ENCODE data around the gene NF2. TPM values are rescaled to one million over a fixed set of nuclear protein-coding genes. Genes with fewer than 3 reads are reported as not detected.

The NF2 gene
- total RNA-seq, 3 donors from 2014 or later: 21.1 to 36.1 (median 31.8) TPM

DNA sequence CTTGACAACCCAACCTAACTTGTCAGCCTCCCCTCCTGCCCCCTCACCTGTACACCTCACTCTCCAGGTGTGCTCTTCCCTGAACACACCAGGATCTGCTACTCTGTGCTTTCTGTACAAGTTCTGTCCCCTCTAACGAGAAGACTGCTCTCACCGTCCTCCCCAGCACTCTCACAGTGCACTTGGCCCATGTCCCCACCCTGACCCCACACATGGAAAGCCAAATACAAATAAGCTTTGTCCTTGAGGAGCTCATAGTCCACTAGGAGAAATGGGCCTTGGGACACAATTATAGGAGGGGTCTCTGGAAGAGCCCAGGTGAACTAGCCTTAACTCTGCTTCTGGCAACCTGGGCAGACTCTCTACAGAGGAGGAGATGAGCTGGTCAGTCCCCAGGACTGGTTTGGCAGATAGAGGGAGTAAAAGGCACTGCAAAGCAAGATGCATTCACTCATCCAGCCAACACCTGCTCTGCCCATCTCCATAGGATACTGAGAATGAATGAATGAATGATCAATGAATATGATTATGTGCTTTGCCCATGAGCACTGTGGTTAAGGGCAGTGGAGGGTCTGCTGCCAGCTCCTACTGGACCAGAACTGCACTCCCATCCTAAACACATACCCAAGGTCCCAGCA lies 32.4 kb upstream of the NF2 start:
- H3K36me3 ChIP-seq: no peaks in the 10 kb centered on the region
- no peak for DNase-seq (ENCODE audit: low spot score in 2 of 2)
- intact Hi-C loops (cut with DNase I; ENCODE audit: low total_unique reads): no loop called here
- no peak overlapping the region for H3K27ac ChIP-seq
- H3K9me3 ChIP-seq: no peaks in the 10 kb centered on the region
- TF ChIP-seq, protein P1, sequence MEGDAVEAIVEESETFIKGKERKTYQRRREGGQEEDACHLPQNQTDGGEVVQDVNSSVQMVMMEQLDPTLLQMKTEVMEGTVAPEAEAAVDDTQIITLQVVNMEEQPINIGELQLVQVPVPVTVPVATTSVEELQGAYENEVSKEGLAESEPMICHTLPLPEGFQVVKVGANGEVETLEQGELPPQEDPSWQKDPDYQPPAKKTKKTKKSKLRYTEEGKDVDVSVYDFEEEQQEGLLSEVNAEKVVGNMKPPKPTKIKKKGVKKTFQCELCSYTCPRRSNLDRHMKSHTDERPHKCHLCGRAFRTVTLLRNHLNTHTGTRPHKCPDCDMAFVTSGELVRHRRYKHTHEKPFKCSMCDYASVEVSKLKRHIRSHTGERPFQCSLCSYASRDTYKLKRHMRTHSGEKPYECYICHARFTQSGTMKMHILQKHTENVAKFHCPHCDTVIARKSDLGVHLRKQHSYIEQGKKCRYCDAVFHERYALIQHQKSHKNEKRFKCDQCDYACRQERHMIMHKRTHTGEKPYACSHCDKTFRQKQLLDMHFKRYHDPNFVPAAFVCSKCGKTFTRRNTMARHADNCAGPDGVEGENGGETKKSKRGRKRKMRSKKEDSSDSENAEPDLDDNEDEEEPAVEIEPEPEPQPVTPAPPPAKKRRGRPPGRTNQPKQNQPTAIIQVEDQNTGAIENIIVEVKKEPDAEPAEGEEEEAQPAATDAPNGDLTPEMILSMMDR (IDR thresholded peaks at IDR 0.05): no peak
- TF ChIP-seq POLR2A (IDR thresholded peaks at IDR 0.05) (no peak), POLR2AphosphoS5 (IDR thresholded peaks at IDR 0.05) (no peak)
- no peaks in the 10 kb centered on the region for H3K4me1 ChIP-seq
- no peaks in the 10 kb centered on the region for H3K27me3 ChIP-seq
- H3K4me3 ChIP-seq: no peak overlapping the region

DNA sequence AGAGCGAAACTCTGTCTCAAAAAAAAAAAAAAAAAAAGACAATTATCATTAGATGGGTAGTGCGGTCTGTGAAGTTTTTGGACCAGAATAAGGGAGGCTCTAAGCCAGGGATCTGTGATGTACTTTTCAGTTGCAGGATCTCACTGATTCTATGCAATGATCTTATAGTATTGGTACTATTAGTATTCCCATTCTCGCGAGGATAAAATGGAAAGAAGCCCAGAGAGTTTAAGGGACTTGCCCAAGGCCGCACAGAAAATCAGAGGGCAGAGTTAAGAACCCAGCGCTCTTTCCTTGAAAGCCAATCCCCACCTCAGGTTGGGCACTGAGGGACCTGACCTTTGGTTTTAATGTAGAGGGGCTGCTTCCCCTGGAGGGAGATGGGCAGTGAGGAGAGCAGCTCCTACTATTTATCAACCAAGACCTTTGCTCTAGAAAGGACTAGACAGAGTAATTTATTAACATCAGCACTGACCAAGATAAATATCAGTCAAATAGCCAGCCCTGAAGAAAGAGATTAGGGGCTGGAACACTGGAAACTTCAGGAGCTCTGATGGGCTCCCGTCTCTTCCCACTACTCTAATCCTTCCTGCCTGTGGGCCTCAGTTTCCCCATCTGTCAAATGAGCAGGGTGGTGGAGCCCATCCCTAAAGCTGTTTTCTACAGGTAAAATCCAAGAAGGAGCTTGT lies 28.5 kb upstream of the NF2 start:
- H3K27ac ChIP-seq: no peak overlapping the region
- H3K9me3 ChIP-seq: no peaks in the 10 kb centered on the region
- TF ChIP-seq, protein P1 (IDR thresholded peaks at IDR 0.05): no peak
- TF ChIP-seq POLR2AphosphoS5 (IDR thresholded peaks at IDR 0.05) (no peak), POLR2A (IDR thresholded peaks at IDR 0.05) (no peak)
- H3K36me3 ChIP-seq: no peaks in the 10 kb centered on the region
- H3K4me1 ChIP-seq: no peaks in the 10 kb centered on the region
- intact Hi-C loops (cut with DNase I; ENCODE audit: low total_unique reads): no loop called here
- no peak for DNase-seq (ENCODE audit: low spot score in 2 of 2)
- H3K4me3 ChIP-seq: no peak overlapping the region
- no peaks in the 10 kb centered on the region for H3K27me3 ChIP-seq

DNA sequence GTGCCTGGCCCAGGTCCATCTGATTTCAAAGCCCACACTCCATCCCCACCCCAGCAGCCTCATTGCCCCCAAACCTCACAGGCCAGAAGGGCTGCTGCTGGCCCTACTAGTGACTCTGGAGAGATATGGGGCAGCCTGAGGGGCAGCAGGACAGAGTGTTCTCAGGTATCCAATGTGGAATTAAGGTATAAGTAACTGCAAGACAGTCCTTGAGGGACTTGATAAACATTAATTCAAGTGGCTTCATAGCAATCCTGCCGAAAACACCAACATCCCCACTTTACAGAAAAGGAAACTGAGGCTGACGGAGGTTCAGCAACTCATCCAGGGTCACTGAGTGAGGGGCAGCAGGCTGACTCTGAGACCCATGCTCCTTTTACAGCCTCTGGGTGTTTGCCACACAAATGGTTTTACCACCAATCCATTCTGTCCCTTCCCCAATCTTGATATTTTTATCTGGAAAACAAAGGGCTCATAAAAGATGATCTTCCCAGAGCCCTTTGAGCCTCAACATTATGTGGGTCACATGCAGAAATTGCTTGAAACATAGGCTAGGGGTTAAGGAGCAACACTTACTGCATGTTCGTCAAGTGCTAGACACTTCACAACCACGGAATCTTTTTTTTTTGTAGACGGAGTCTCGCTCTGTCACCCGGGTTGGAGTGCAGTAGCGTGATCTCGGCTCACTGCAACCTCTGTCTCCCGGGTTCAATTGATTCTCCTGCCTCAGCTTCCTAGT lies 24.8 kb upstream of the NF2 start:
- Histone ChIP-seq H3K4me3 (no peak overlapping the region), H3K27ac (no peak overlapping the region), H3K4me1 (no peaks in the 10 kb centered on the region), H3K36me3 (no peaks in the 10 kb centered on the region), H3K9me3 (no peaks in the 10 kb centered on the region), H3K27me3 (no peaks in the 10 kb centered on the region)
- TF ChIP-seq POLR2AphosphoS5 (IDR thresholded peaks at IDR 0.05) (no peak), POLR2A (IDR thresholded peaks at IDR 0.05) (no peak)
- TF ChIP-seq, protein P1 (IDR thresholded peaks at IDR 0.05): no peak
- intact Hi-C loops (cut with DNase I; ENCODE audit: low total_unique reads): no loop called here
- DNase-seq (ENCODE audit: low spot score in 2 of 2): no peak

DNA sequence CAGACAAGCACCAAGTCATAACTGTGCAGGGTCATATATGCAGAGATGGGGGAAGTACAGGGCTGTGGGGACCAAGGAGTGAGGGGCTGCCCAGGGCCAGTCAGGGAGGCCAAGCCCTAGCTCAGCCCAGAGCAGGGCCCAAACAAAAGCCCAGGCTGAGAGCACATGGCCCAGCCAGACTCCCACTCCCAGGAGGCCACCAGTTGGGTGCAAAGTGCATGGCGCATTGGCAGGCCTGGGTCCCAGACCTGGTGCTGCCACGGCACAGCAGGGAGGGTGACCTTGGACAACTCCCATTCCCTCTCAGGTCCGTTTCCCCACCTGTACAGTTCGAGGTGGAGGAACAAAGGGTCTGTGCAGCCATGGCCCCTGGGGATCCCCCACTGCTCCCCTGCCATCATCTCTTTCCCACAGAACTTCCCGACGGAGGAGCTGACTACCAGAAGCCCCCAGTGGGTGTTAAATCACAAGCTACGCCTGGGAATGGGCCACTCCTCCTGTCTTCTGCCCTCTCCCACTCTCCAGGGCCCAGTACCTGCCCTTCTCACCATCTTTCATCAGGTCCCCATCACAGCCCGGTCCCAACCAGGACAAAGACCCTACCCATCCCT lies 23.1 kb upstream of the NF2 start:
- no peak for DNase-seq (ENCODE audit: low spot score in 2 of 2)
- TF ChIP-seq, protein P1 (IDR thresholded peaks at IDR 0.05): no peak
- TF ChIP-seq POLR2A (IDR thresholded peaks at IDR 0.05): no peak
- TF ChIP-seq POLR2AphosphoS5 (IDR thresholded peaks at IDR 0.05): no peak
- Histone ChIP-seq H3K36me3 (no peaks in the 10 kb centered on the region), H3K9me3 (no peaks in the 10 kb centered on the region), H3K27ac (peak overlapping the region; percentile 69 to 89), H3K4me1 (no peaks in the 10 kb centered on the region), H3K27me3 (no peaks in the 10 kb centered on the region), H3K4me3 (peak overlapping the region; percentile 65 to 88 (median 70))
- intact Hi-C loops (cut with DNase I; ENCODE audit: low total_unique reads): no loop called here

All from breast epithelium (tissue), 4 donors.